K562 (cell line): ENCODE data around the gene NEB. TPM values are rescaled to one million over a fixed set of nuclear protein-coding genes. Genes with fewer than 3 reads are reported as not detected.

ENCODE experiments used
- ARNT ChIP-seq, 2 experiments: fragments of 450-650 bp; IDR thresholded peaks; 2 replicates each; pipeline ENCODE4 v1.6.1; 2016; ENCODE audit warnings: mild to moderate bottlenecking in 1 of 2
- CHD4 ChIP-seq: fragments of 200-600 bp; sonication (generic); IDR thresholded peaks from 3 replicates; pipeline ENCODE4 v1.6.1; 2012; ENCODE audit warnings: low read depth, mild to moderate bottlenecking, mixed read lengths, low read length, inconsistent platforms; ENCODE audit not compliant: insufficient read depth, insufficient replicate concordance, poor library complexity, severe bottlenecking
- FOXK2 ChIP-seq, 2 experiments: fragments of 450-650 bp; IDR thresholded peaks in 1 of 2; conservative IDR thresholded peaks in 1 of 2; 2 replicates each; pipeline ENCODE4 v1.6.1; 2016; ENCODE audit warnings: low read depth in 2 of 2, mild to moderate bottlenecking in 1 of 2
- HDAC2 ChIP-seq: fragments of 450-650 bp; IDR thresholded peaks from 2 replicates; pipeline ENCODE4 v1.6.1; 2016; ENCODE audit warnings: mild to moderate bottlenecking
- MAFK ChIP-seq: IDR thresholded peaks from 2 replicates; pipeline ENCODE4 v1.6.1; 2011; ENCODE audit warnings: low read length, improper control_type of control experiment
- MYBL2 ChIP-seq, 2 experiments: fragments of 450-650 bp in 1 of 2; sonication (generic) in 1 of 2; formaldehyde crosslinking in 1 of 2; IDR thresholded peaks; 2 replicates each; pipeline versions ENCODE4 v1.6.1 to v1.8.1; 2017 to 2022; ENCODE audit warnings: borderline replicate concordance in 1 of 2, inconsistent platforms in 1 of 2, low read depth in 1 of 2, mild to moderate bottlenecking in 1 of 2, missing genetic modification reagents in 1 of 2, moderate library complexity in 1 of 2
- PHB ChIP-seq: fragments of 250-450 bp; sonication (Bioruptor Pico); IDR thresholded peaks from 2 replicates; pipeline ENCODE4 v1.5.0; 2021
- RCOR1 ChIP-seq, 2 experiments: IDR thresholded peaks; 2 replicates each; pipeline ENCODE4 v1.6.1; 2012; ENCODE audit warnings: low read depth in 2 of 2, low read length in 2 of 2, borderline replicate concordance in 1 of 2, improper control_type of control experiment in 1 of 2
- SIX5 ChIP-seq, 2 experiments: IDR thresholded peaks; 2 replicates each; pipeline ENCODE4 v1.6.1; 2011; ENCODE audit warnings: low read length in 2 of 2, borderline replicate concordance in 1 of 2, low read depth in 1 of 2, mild to moderate bottlenecking in 1 of 2, moderate library complexity in 1 of 2; ENCODE audit not compliant: insufficient read depth in 1 of 2
- SNRNP70 ChIP-seq: fragments of 200-400 bp; formaldehyde crosslinking; optimal IDR thresholded peaks from 2 replicates; pipeline ENCODE3; 2017; ENCODE audit warnings: low read depth, low read length
- SRF ChIP-seq, 2 experiments: fragments of 250-450, 450-650 bp in 1 of 2; sonication (Bioruptor Pico) in 1 of 2; sonication (generic) in 1 of 2; formaldehyde crosslinking; IDR thresholded peaks; 2 replicates each; pipeline versions ENCODE4 v1.5.0 to v1.5.1; 2020 to 2022; ENCODE audit warnings: mild to moderate bottlenecking in 1 of 2, missing genetic modification reagents in 1 of 2
- TCFL5 ChIP-seq: fragments of 250-450 bp; sonication (Bioruptor Pico); conservative IDR thresholded peaks from 2 replicates; pipeline ENCODE4 v1.6.1; 2021; ENCODE audit warnings: mild to moderate bottlenecking, moderate library complexity, matching md5 sums
- ZC3H4 ChIP-seq: sonication (generic); formaldehyde crosslinking; IDR thresholded peaks from 2 replicates; pipeline ENCODE4 v1.9.0; 2021; ENCODE audit warnings: missing genetic modification reagents, borderline replicate concordance
- ZNF140 ChIP-seq: fragments of 250-450 bp; sonication (Bioruptor Pico); IDR thresholded peaks from 2 replicates; pipeline ENCODE4 v1.8.0; 2021; ENCODE audit warnings: moderate library complexity, mild to moderate bottlenecking, inconsistent platforms
- ZNF23 ChIP-seq: fragments of 250-450 bp; sonication (Bioruptor Pico); IDR thresholded peaks from 2 replicates; pipeline ENCODE4 v1.4.0; 2020; ENCODE audit warnings: mild to moderate bottlenecking
- polyA plus RNA-seq, 8 experiments: library from polyadenylated mRNA; depleted of rRNA in 4 of 8; stranded (reverse) in 5 of 8; unstranded in 3 of 8; fragments of >200 nt; fragmentation: Nextera tagmentation in 2 of 8; fragmentation: Illumina TruSeq in 1 of 8; extraction: Ambion mirVana in 2 of 8; extraction: Trizol in 1 of 8; gene quantifications; 2 replicates each; pipeline versions ENCODE4 v1.2.1 to v1.2.3, GENCODE V29; 2011 to 2014; ENCODE audit warnings: inconsistent platforms in 1 of 8, missing spikeins in 1 of 8
- total RNA-seq, 7 experiments: library from RNA; depleted of rRNA in 6 of 7; stranded (reverse); fragments of >200 nt in 6 of 7; fragmentation: Illumina TruSeq in 2 of 7; extraction: Trizol in 2 of 7; gene quantifications; 2 replicates each; pipeline versions ENCODE4 v1.2.1 to v1.2.3, GENCODE V29; 2011 to 2021; ENCODE audit warnings: low replicate concordance in 1 of 7
- TF ChIP-seq, protein P1 (sequence below): IDR thresholded peaks from 2 replicates; pipeline ENCODE4 v1.6.1; 2012; ENCODE audit warnings: low read depth, low read length, improper control_type of control experiment, borderline replicate concordance
- TF ChIP-seq, protein P2 (sequence below): sonication (generic); formaldehyde crosslinking; IDR thresholded peaks from 2 replicates; pipeline ENCODE4 v1.8.0; 2022; ENCODE audit warnings: mild to moderate bottlenecking, missing genetic modification reagents
- TF ChIP-seq, protein P3 (sequence below): fragments of 450-650 bp; conservative IDR thresholded peaks from 2 replicates; pipeline ENCODE4 v1.6.1; 2016; ENCODE audit warnings: missing genetic modification characterization, low read depth, mild to moderate bottlenecking, control low read depth, missing compliant biosample characterization
- TF ChIP-seq, protein P4 (sequence below), 2 experiments: IDR thresholded peaks in 1 of 2; conservative IDR thresholded peaks in 1 of 2; 2 replicates each; pipeline ENCODE4 v1.6.1; 2016; ENCODE audit warnings: low read depth in 2 of 2, mild to moderate bottlenecking in 1 of 2, missing compliant biosample characterization in 1 of 2, missing genetic modification characterization in 1 of 2, moderate library complexity in 1 of 2

Gene NEB
- total and polyA plus RNA-seq, 9 of the 15 experiments (the other 6 are each of a cell fraction or from before 2014, with no cell fraction given) = 1.7 to 3.8 (median 2.9) TPM

DNA sequence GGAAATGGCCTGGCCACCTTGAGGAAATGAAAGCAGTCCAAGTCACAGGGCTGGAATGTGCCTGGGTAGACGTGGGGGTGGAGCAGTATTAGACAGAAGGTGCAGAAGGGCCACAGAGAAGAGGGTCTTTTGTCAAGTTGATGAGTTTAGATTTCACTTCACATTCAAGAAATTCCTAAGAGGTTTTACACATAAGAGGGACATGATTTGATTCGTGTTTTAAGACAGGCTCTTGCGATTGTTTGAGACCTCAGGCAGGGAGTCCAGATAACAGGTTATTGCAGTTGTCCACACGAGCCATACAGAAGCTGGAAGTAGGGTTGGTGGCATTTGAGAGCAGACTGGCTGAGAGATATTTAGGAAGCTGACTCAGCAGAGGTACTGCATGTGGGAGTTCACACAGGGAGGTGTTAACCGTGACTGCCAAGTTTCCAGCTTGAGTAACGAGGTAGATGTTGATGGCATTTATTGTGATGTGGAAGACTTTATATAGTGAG lies 64.6 kb downstream of the NEB start (continued):
- TF ChIP-seq, protein P1, sequence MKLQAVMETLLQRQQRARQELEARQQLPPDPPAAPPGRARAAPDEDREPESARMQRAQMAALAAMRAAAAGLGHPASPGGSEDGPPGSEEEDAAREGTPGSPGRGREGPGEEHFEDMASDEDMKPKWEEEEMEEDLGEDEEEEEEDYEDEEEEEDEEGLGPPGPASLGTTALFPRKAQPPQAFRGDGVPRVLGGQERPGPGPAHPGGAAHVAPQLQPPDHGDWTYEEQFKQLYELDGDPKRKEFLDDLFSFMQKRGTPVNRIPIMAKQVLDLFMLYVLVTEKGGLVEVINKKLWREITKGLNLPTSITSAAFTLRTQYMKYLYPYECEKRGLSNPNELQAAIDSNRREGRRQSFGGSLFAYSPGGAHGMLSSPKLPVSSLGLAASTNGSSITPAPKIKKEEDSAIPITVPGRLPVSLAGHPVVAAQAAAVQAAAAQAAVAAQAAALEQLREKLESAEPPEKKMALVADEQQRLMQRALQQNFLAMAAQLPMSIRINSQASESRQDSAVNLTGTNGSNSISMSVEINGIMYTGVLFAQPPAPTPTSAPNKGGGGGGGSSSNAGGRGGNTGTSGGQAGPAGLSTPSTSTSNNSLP = no peak
- TF ChIP-seq ARNT (IDR thresholded peaks at IDR 0.05) (peak in 1 of 2 experiments; percentile 64; a peak in 1 of 4 replicates), MYBL2 (IDR thresholded peaks at IDR 0.05; ENCODE audit: low read depth) (no peak), MYBL2 (CRISPR knock-in tag; IDR thresholded peaks at IDR 0.05; ENCODE audit: borderline replicate concordance) (no peak), RCOR1 (IDR thresholded peaks at IDR 0.05; ENCODE audit: borderline replicate concordance in 1 of 2, low read depth in 2 of 2, low read length in 2 of 2) (peak; percentile 26 to 62; a peak in 2 of 4 replicates), ZC3H4 (no peak), SRF (CRISPR knock-in tag; IDR thresholded peaks at IDR 0.05) (peak in 1 of 2 experiments; percentile 78; a peak in 1 of 4 replicates), SNRNP70 (no peak), MAFK (peak; percentile 97), PHB (CRISPR knock-in tag) (no peak), ZNF140 (no peak), HDAC2 (peak; percentile 56; the same call in 1 of the 2 replicates), FOXK2 (conservative IDR thresholded peaks at IDR 0.05 in 1 of 2, IDR thresholded peaks at IDR 0.05 in 1 of 2; ENCODE audit: low read depth in 2 of 2) (peak in 1 of 2 experiments; percentile 42; a peak in 1 of 4 replicates), ZNF23 (CRISPR knock-in tag) (no peak), CHD4 (no peak), SIX5 (IDR thresholded peaks at IDR 0.05; ENCODE audit: borderline replicate concordance in 1 of 2, insufficient read depth in 1 of 2, low read depth in 1 of 2, low read length in 2 of 2) (no peak), TCFL5 (no peak)
- TF ChIP-seq, protein P2, sequence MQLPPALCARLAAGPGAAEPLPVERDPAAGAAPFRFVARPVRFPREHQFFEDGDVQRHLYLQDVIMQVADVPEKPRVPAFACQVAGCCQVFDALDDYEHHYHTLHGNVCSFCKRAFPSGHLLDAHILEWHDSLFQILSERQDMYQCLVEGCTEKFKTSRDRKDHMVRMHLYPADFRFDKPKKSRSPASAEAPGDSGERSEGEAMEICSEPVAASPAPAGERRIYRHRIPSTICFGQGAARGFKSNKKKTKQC (CRISPR knock-in tag) = no peak
- TF ChIP-seq, protein P3, sequence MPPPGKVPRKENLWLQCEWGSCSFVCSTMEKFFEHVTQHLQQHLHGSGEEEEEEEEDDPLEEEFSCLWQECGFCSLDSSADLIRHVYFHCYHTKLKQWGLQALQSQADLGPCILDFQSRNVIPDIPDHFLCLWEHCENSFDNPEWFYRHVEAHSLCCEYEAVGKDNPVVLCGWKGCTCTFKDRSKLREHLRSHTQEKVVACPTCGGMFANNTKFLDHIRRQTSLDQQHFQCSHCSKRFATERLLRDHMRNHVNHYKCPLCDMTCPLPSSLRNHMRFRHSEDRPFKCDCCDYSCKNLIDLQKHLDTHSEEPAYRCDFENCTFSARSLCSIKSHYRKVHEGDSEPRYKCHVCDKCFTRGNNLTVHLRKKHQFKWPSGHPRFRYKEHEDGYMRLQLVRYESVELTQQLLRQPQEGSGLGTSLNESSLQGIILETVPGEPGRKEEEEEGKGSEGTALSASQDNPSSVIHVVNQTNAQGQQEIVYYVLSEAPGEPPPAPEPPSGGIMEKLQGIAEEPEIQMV (tag) = no peak
- TF ChIP-seq, protein P4, sequence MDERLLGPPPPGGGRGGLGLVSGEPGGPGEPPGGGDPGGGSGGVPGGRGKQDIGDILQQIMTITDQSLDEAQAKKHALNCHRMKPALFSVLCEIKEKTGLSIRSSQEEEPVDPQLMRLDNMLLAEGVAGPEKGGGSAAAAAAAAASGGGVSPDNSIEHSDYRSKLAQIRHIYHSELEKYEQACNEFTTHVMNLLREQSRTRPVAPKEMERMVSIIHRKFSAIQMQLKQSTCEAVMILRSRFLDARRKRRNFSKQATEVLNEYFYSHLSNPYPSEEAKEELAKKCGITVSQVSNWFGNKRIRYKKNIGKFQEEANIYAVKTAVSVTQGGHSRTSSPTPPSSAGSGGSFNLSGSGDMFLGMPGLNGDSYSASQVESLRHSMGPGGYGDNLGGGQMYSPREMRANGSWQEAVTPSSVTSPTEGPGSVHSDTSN (CRISPR knock-in tag; IDR thresholded peaks at IDR 0.05; ENCODE audit: low read depth) = no peak
- TF ChIP-seq, protein P4 (tag; conservative IDR thresholded peaks at IDR 0.05; ENCODE audit: low read depth) = no peak
